K562 (cell line): ENCODE measurements around the gene COPB2. TPM values are rescaled to one million over a fixed set of nuclear protein-coding genes. Genes with fewer than 3 reads are reported as not detected.

ENCODE experiments used
- ARID1B ChIP-seq: fragments of 450-650 bp; IDR thresholded peaks from 2 replicates; pipeline ENCODE4 v1.6.1; 2016; ENCODE audit warnings: antibody characterized with exemption, mild to moderate bottlenecking, inconsistent platforms
- ATF3 ChIP-seq, 2 experiments: fragments of 450-650 bp in 1 of 2; sonication (generic) in 1 of 2; formaldehyde crosslinking in 1 of 2; IDR thresholded peaks in 1 of 2; conservative IDR thresholded peaks in 1 of 2; 2 replicates each; pipeline versions ENCODE4 v1.6.1 to v1.8.1; 2016 to 2023; ENCODE audit warnings: mild to moderate bottlenecking in 2 of 2, moderate library complexity in 2 of 2, inconsistent platforms in 1 of 2, missing genetic modification reagents in 1 of 2
- ATF6 ChIP-seq: sonication (generic); formaldehyde crosslinking; IDR thresholded peaks from 2 replicates; pipeline ENCODE4 v1.4.0; 2020; ENCODE audit warnings: mild to moderate bottlenecking, missing genetic modification reagents
- BRF2 ChIP-seq: IDR thresholded peaks from 3 replicates; pipeline ENCODE4 v1.6.1; 2011; ENCODE audit warnings: borderline replicate concordance, mild to moderate bottlenecking; ENCODE audit not compliant: insufficient read length, insufficient read depth
- CGGBP1 ChIP-seq: fragments of 250-450 bp; sonication (Bioruptor Pico); IDR thresholded peaks from 2 replicates; pipeline ENCODE4 v1.9.0; 2021; ENCODE audit warnings: mild to moderate bottlenecking
- FOXO4 ChIP-seq: fragments of 450-650 bp; formaldehyde crosslinking; IDR thresholded peaks from 2 replicates; pipeline ENCODE4 v1.4.0; 2020; ENCODE audit warnings: mild to moderate bottlenecking, moderate library complexity
- MEIS2 ChIP-seq: fragments of 450-650 bp; IDR thresholded peaks from 2 replicates; pipeline ENCODE4 v1.6.1; 2014; ENCODE audit warnings: mild to moderate bottlenecking; ENCODE audit not compliant: partially characterized antibody
- NR0B1 ChIP-seq: fragments of 450-650 bp; IDR thresholded peaks from one replicate; pipeline ENCODE4 v1.6.1; 2018; ENCODE audit warnings: mild to moderate bottlenecking, moderate library complexity; ENCODE audit not compliant: partially characterized antibody
- SOX6 ChIP-seq: fragments of 450-650 bp; IDR thresholded peaks from 2 replicates; pipeline ENCODE4 v1.6.1; 2014; ENCODE audit warnings: mild to moderate bottlenecking
- SPI1 ChIP-seq: IDR thresholded peaks from 2 replicates; pipeline ENCODE4 v1.6.1; 2011; ENCODE audit warnings: low read depth, low read length, control low read depth, borderline replicate concordance
- TRIM24 ChIP-seq, 2 experiments: fragments of 450-650 bp; IDR thresholded peaks; 2 replicates each; pipeline ENCODE4 v1.6.1; 2016
- ZNF197 ChIP-seq: fragments of 200-800 bp; sonication (Bioruptor generic); IDR thresholded peaks from 2 replicates; pipeline ENCODE4 v1.6.1; 2016; ENCODE audit warnings: low read depth, missing genetic modification characterization, missing compliant biosample characterization
- ZNF511 ChIP-seq: sonication (generic); formaldehyde crosslinking; IDR thresholded peaks from 2 replicates; pipeline ENCODE4 v1.8.0; 2022; ENCODE audit warnings: mild to moderate bottlenecking, missing genetic modification reagents
- ZNF592 ChIP-seq: fragments of 450-650 bp; IDR thresholded peaks from 2 replicates; pipeline ENCODE4 v1.6.1; 2017; ENCODE audit warnings: antibody characterized with exemption, mild to moderate bottlenecking
- ZNF764 ChIP-seq: fragments of 250-450 bp; sonication (Bioruptor Pico); IDR thresholded peaks from 2 replicates; pipeline ENCODE4 v1.4.0; 2020; ENCODE audit warnings: low read depth, mild to moderate bottlenecking, moderate library complexity
- polyA plus RNA-seq, 8 experiments: library from polyadenylated mRNA; depleted of rRNA in 4 of 8; stranded (reverse) in 5 of 8; unstranded in 3 of 8; fragments of >200 nt; fragmentation: Nextera tagmentation in 2 of 8; fragmentation: Illumina TruSeq in 1 of 8; extraction: Ambion mirVana in 2 of 8; extraction: Trizol in 1 of 8; gene quantifications; 2 replicates each; pipeline versions ENCODE4 v1.2.1 to v1.2.3, GENCODE V29; 2011 to 2014; ENCODE audit warnings: inconsistent platforms in 1 of 8, missing spikeins in 1 of 8
- total RNA-seq, 7 experiments: library from RNA; depleted of rRNA in 6 of 7; stranded (reverse); fragments of >200 nt in 6 of 7; fragmentation: Illumina TruSeq in 2 of 7; extraction: Trizol in 2 of 7; gene quantifications; 2 replicates each; pipeline versions ENCODE4 v1.2.1 to v1.2.3, GENCODE V29; 2011 to 2021; ENCODE audit warnings: low replicate concordance in 1 of 7

The COPB2 gene
- total and polyA plus RNA-seq, 9 of the 15 experiments (the other 6 are each of a cell fraction or from before 2014, with no cell fraction given): 64.3 to 189 (median 130) TPM

- peak; percentile 72 for TF ChIP-seq ATF3 (IDR thresholded peaks at IDR 0.05)
- no peak for TF ChIP-seq ATF3 (CRISPR knock-in tag; conservative IDR thresholded peaks at IDR 0.05)
- TF ChIP-seq ZNF197 (CRISPR knock-in tag): no peak
- no peak for TF ChIP-seq ZNF764
- no peak for TF ChIP-seq BRF2
- no peak for TF ChIP-seq CGGBP1 (CRISPR knock-in tag)
- 0 out of 2 replicates have a peak, but pooled peaks have one; percentile 42 for TF ChIP-seq FOXO4 (CRISPR knock-in tag)
- TF ChIP-seq TRIM24 (IDR thresholded peaks at IDR 0.05): no peak
- TF ChIP-seq ZNF592: peak; percentile 59
- no peak for TF ChIP-seq NR0B1
- 0 out of 2 replicates have a peak, but pooled peaks have one; percentile 20 for TF ChIP-seq ARID1B
- no peak for TF ChIP-seq ATF6 (CRISPR knock-in tag)
- peak; percentile 62 for TF ChIP-seq SOX6
- TF ChIP-seq MEIS2: no peak
- TF ChIP-seq ZNF511 (CRISPR knock-in tag): no peak
- peak; percentile 13; the same call in 1 of the 2 replicates for TF ChIP-seq SPI1
- TF ChIP-seq, all 486 proteins: peak for 11
Measured at GRCh38 chr3:139309880-139310279, 79.6 kb downstream of the COPB2 start (continued).
